GM21786 (cell line): ENCODE results near the gene DIAPH3.

Experiments
- ATAC-seq: cut with Tn5 transposase; IDR thresholded peaks from one replicate; pipeline ENCODE4 v1.9.1; 2021; ENCODE audit not compliant: unreplicated experiment

DIAPH3 gene

DNA sequence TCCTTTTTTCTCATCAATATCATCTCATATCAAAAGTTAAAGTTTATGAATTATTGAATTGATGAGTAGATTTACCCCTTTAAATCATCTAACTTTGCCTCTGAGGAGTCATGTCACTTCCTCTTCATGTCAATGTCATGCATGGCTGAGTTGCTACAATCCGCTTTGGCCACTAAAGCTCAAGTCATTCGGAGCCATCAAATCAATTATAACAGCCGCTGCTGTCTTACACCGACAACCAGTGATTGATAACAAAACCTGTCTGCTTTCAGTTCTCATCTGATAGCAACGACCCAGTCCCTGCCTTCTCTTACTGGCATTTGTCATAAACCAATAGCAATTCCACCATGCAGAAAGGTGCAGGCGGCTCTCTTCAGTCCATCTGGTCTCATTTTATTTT is 429.3 kb downstream of the DIAPH3 start:
- peak; percentile 100 for ATAC-seq

DNA sequence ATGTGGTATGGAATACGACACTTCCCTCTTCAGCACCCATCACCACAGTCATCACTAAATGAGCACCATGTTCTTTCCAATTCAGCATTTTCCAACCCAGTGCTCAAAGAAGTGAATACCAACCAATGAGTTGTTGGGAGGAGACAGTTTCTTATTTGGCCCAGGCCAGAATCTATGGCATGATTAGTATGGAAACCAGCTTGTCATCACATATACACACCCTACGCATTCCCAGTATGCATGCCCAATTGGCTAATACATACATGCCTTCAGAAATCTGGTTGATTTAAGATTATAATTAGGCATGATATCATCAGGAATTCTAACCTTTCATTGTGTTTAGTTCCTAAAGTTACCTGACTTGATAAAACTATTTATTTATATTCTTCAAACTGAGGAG is 430.0 kb downstream of the DIAPH3 start:
- no peak for ATAC-seq

DNA sequence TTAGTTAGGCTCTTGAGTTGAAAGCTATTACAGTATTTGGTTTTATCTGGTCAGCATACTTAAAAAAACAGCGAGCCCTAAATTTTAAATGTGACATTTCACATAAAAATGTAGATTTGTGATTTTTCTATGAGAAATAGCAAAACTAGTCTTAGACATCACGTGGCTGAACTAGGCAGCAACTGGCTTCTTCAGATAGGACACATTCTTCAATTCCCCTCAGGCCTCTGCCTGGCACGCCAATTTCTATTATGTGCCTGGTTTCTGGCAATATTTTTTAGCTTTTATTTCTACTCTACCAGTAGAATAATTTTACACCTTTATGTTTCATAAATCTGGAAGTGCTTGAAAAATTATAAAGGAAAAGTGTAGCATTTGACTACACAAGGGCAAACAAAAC is 433.7 kb downstream of the DIAPH3 start:
- ATAC-seq: no peak

DNA sequence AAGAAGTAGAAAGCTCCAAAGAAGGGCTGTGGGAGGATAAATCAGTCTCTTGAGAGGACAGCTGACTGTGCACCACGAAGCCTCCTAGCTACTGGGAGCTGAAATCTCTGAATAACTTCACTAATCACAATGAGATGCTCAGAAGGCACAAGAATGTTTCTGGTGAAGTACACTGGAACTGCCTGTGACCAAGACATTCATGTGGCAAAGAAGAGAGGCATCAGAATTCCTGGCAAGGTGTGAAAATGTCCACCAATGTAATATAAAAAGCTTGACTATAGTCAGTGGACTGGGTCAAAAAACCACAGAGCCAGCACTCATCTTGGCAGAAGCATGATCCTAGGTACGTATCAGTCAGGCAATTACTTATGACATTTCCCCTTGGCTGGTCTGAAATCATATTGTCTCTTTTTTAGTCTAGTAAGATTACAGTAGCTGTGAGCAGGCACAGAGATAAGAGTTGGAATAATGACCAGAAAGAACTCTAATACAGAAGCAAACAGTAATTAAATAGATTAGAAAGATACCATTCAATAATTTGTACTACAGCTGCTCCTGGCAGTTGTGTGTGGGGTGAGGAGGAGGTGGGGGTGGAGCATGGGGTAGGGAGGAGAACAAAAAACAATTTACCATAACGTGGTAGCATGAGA is 434.7 kb downstream of the DIAPH3 start:
- ATAC-seq: no peak

DNA sequence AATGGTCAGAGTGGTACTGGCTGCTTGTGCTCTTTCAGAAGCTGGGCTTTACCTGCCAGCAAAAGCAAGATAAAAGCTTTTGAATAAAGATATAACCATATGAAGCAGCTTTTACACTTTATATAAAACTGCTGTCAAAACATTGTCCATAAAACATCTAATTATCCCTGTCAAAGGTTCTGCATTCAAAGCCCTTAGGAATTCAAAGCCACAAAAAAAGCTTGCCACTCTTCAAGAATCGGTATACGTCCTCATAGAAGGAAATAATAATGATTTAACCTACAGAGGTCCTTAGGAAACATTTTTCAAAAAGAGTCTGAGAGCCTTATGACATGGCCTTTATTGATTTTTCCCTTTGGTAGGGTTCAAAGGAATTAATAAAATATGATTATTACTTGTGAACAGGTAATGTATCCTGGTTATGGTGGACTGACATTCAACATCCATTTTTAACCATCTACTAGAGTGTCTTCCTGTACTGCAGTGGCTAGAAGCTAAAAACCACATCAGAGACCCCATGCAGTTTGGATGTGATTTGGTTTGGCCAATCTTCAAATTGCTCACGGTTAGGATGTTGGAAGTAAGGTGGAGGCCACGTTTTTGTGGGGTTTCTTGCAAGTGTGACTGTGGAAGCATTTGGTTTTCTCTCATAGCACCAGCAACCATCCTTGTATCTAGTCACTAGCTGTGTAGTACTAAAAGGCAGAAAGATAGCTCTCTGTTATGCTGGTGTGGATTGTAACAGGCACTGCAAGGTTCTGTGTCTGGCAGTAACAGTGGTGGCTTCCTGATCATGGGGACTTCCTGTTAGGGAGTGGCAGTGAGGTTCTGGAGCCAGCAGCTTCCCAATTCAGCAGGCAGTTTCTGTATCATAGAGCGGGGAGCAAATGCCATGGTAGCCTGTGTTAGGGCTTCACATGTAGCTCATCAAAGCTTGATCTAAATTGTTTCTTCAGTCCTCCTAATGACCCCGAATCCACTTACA is 441.5 kb downstream of the DIAPH3 start:
- ATAC-seq: peak; percentile 50

- no peak for ATAC-seq
These were observed 448.1 kb downstream of the DIAPH3 start for GRCh38 chr13:59715611-59716010.

DNA sequence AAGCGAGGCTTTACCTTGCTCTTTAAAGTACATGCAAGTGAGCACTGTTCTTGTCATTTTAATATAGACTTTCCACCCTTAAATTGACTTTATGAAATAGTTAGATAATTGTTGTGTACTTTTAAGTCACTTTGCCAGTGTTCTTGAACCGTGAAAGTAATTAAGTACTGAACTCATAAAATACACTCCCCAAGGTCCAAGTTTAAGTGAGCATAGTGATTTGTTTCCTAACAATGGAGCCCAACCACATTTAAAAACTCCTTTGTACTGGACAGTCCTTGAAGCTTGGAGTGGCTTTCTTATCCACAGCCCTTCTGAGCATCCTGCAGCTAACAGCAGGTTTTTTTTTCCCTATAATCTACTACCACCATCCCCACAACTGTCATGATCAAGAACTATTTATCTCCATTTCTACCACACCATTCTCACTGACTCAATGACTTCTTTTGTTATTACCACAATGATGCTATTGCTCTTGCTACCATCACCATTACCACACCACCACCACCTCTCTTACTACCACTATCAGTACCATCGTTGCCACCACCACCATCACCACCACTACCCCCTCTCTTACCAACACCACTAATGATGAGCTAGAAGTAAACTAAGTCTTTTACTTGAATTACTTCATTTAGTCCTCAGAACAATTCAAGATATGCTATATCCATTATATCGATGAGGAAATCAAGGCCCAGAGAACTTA is 452.6 kb downstream of the DIAPH3 start:
- ATAC-seq: no peak

DNA sequence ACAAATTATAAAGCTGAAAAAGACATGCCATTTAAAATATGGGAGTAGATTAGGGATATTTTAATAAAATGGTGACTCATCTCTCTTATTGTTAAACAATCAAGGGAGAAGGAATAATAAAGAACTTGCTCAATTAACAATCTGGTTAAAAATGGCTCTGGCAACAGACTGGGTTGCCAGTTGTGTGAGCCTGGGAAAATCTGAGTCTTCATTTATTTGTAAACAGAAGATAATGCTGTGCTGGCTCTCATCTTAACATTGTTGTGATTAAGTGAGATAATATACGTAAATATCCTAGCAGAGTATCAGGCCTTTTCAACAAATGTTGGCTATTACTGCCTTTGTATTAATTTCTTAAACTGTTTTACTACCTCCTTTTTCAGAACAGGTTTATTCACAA is 453.3 kb downstream of the DIAPH3 start:
- no peak for ATAC-seq

- no peak for ATAC-seq
These were observed 457.4 kb downstream of the DIAPH3 start for GRCh38 chr13:59706101-59706976.

DNA sequence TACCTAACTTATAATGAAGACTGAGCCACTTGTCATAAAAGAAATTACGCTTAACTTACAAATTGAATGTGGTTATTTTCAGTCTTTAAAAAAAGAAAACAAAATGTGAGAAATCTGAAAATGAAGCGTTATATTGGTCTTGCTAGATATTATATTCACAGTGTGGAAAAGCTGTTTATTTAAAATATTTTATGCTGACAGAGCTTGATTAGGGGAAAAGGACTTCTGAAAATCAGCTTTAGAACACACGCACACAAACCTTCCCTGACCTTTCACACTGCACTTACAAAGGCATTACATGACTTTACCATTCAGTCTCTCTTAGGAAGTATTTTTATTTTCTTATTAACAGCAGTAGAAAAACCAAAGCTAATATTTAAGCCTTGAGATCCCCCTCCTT is 461.5 kb downstream of the DIAPH3 start:
- no peak for ATAC-seq

GRCh38 chr13:59701261-59701660 is 462.5 kb downstream of the DIAPH3 start:
- ATAC-seq: no peak

DNA sequence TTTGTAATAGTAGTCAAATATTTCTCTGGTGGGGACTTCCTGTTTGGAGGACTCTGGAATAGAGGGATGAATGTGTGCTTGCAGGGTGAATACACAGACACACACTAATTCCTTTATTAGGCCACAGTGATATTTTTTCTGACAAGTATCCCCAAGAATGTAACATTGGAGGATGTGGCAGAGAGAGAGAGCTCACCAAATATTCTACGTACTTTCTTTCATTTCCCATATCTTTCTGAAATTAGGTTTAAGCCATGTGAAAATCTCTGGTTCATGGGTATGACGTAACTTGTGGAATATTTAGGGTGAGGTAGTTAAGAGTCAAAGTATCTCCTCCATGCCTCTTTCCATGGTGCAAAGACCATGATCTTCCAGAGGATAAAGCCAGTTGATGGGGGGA is 463.4 kb downstream of the DIAPH3 start:
- no peak for ATAC-seq

DNA sequence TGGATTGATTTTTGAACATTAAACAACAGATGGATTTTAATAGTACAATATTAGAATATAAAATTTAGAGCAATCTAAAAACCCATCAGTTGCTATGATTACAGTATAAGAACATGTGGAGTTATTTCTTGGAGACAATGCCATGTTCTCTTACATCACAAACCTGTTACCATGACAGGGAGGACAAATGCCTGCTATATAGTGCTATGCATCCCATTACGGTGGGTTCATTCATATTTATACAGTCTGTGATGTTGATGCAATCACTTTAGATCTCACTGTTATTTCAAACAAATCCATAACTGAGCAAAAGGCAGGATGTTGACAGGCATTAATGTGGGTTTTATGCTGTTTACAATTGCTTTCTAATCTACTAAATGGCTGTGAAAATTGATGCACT is 467.5 kb downstream of the DIAPH3 start:
- ATAC-seq: no peak

DNA sequence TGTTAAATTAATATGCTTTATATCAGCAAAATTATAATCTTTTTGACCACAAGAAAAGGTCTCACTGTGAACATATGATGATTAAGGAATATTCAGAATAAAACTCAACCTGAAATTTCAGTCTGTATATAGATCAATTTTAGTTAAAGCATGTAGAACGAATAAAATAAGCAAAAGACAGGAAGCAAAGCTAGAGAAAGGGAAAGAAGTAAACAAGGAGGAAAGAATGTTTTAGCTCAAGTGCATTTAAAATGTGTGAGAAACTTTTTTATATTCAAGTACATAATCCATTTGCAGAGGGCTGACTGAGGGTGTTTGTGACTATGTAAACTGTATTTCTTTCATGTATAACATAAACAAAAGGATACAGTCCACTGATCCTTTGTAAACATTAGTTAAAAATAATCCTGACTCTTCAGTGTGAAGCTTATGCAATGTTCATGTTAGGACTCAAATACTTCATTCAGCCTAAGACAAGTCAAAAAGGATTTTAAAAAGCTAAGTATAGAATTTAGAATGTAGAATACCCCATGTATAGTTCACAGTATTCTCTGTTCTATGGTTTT is 472.1 kb downstream of the DIAPH3 start:
- ATAC-seq: no peak

DNA sequence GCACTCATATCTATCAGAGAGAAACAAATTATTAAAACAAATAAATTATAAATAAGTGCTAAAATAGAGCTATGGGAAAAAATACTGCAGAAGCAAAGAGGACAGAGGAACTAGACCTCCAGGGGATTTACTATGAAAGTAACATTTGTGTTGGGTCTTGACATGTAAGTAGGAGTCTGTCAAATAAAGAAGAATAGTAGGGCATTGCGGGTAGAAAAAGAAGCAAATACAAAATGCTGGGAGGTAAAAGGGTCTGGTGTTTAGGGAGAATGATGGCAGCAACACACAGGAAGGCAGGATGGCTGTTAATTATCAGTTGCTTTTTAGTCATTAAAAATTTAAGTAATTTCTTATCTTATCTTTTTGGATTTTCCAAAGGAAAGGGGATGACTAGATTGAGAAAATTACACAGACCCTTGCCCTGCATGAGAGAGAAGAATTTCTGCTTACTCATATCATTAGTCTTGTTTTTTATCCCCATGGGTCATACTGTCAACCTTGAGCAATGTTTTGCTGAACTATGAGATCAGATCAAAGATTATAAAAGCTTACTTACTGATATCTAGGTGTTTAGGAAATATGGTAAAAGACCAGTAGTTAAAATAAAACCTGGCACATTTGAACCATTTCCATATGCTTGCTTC is 472.7 kb downstream of the DIAPH3 start:
- no peak for ATAC-seq

DNA sequence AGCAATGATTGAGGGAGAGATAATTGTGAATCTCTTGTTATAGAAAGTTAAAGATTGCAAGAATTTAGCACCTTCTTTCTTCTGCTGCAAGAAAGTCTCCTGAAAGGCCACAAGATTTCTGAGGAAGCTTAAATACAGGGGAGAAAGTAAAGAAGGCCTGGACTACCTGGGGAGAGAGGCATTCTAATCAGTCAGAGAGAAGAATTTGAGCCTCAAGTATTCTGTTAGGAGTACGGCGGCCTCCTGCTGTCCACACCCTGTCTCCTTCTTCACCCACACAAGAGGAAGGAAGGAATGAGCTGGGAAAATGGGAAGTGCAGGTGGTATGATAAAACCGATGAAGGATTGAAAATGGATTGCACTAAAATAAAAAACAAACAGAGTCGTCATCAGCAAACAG is 474.7 kb downstream of the DIAPH3 start:
- no peak for ATAC-seq

DNA sequence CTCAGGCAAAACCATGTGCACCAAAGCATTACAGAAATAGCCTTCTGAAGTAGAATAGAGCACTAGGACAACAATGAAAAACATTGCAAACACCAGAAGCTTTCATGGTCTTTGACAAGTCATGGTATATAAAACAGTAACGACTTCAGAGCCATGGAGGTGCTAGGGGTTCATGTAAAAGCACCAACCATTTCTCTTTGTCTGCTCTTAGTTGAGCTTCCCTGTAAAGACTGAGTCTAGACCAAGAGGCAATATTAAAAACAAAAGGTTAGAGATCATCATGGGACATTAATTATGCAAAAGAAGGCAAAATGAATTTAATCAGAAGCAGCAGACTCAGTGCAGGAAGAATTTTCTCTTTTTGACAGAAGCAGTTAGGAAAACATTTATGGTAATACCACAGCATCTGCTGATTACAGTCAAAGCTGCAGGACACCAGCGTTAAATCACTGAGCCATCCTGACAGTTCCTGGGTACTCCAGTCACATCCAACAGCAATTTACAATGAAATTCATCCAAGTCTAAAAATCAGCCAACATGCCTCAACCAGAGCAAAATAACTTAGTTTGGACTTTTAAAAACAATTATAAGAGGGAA is 476.8 kb downstream of the DIAPH3 start:
- ATAC-seq: no peak

DNA sequence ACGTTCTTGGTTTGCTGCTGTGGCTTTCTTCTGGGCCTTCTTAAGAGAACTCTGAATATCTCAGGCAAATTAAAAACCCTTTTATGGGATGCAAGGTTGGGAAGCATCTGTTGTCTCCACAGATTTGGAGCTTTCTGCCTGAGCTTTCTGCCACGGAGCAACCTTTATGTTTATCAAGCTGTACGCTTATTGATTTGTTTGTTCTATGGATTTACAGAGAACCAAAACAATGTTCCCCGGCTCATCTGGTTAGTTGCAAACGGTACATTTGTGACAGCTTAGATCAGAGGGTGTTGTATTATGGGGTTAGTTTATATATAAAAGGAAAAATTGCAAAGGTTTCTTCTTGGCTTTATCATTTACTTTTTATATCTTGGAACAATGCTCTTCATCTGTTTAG is 479.6 kb downstream of the DIAPH3 start:
- ATAC-seq: no peak

DNA sequence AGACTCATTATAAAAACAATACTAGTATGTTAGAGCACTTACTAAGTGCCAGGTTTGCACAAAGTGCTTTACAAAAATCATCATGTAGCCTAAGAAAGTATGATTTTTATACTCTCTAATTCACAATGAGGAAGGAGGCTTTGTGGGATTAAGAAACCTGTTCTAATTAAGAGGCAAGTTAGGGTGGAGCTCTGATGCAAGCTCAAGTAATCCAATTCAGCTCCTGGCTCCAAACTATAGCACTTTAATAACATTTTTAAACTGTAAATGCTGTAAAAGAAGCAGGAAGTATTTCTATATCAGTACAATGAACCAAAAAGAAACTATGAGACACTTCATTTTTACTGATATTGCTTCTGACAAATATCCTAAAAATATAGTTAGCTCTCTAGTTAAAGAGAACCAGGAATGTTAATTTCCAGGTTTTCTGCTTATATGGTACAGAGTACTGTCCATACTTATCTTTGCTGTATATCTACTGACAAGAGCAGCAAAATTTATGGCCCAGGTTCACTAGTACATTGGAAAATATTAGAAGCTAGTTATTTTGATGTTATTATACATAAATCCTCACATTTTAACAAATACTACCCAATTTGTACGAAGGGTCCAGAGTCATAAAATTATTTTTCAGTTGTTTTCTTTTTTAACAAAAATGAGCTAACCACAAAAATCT is 482.0 kb downstream of the DIAPH3 start:
- ATAC-seq: no peak
